GM18519 (cell line): ENCODE data around the gene S1PR3.
"Not testable (repeated sequence)": the region's sequence is repeated elsewhere in the genome, so short reads cannot be mapped to it uniquely, and the experiment has no call there.

Experiments
- ATAC-seq: cut with Tn5 transposase; IDR thresholded peaks from one replicate; pipeline ENCODE4 v1.9.1; 2021; ENCODE audit warnings: mild to moderate bottlenecking, moderate library complexity; ENCODE audit not compliant: unreplicated experiment, low FRiP score

The S1PR3 gene

GRCh38 chr9:88991066-88992034 lies at the start of gene S1PR3:
S1PR3 (plus strand) TSS chr9:88991468; CDS start chr9:89001201, 9,733 bp downstream.
- ATAC-seq, result no peak

GRCh38 chr9:88941586-88941985 lies 49.7 kb upstream of the S1PR3 start:
- ATAC-seq, result not testable (repeated sequence)

- no peak for ATAC-seq
Measured at GRCh38 chr9:88942411-88942810, 48.9 kb upstream of the S1PR3 start.

GRCh38 chr9:88945636-88946333 lies 45.5 kb upstream of the S1PR3 start:
- no peak for ATAC-seq

- no peak for ATAC-seq
Measured at GRCh38 chr9:88947581-88948573, 43.4 kb upstream of the S1PR3 start.

GRCh38 chr9:88949425-88949824 lies 41.8 kb upstream of the S1PR3 start:
- no peak for ATAC-seq

- ATAC-seq, result no peak
Measured at GRCh38 chr9:88949961-88950340, 41.3 kb upstream of the S1PR3 start.

GRCh38 chr9:88950341-88951154 lies 40.7 kb upstream of the S1PR3 start:
- ATAC-seq, result no peak

GRCh38 chr9:88951155-88951542 lies 40.1 kb upstream of the S1PR3 start:
- no peak for ATAC-seq

- no peak for ATAC-seq
Measured at GRCh38 chr9:88952086-88952615, 39.1 kb upstream of the S1PR3 start.

- ATAC-seq, result no peak
Measured at GRCh38 chr9:88952976-88953375, 38.3 kb upstream of the S1PR3 start.

GRCh38 chr9:88953381-88954029 lies 37.8 kb upstream of the S1PR3 start:
- no peak for ATAC-seq

- no peak for ATAC-seq
Measured at GRCh38 chr9:88954066-88954465, 37.2 kb upstream of the S1PR3 start.

- no peak for ATAC-seq
Measured at GRCh38 chr9:88957526-88957925, 33.7 kb upstream of the S1PR3 start.

GRCh38 chr9:88959727-88960469 lies 31.4 kb upstream of the S1PR3 start:
- no peak for ATAC-seq

GRCh38 chr9:88960632-88961031 lies 30.6 kb upstream of the S1PR3 start:
- ATAC-seq, result no peak

- ATAC-seq, result no peak
Measured at GRCh38 chr9:88965473-88965872, 25.8 kb upstream of the S1PR3 start.
